Osteoblast (primary cell): ENCODE results near the gene AMMECR1. TPM values are rescaled to one million over a fixed set of nuclear protein-coding genes. Genes with fewer than 3 reads are reported as not detected.

Experiments used
- DNase-seq: peaks from one replicate; pipeline ENCODE4 v3.0.0; 2011; ENCODE audit warnings: low spot score, mixed read lengths; ENCODE audit not compliant: insufficient read length; ENCODE audit errors: missing footprints
- H2AFZ ChIP-seq: 2 replicates; pipeline ENCODE4 v1.6.0; 2011; ENCODE audit warnings: mild to moderate bottlenecking, low read length
- H3K27ac ChIP-seq: 2 replicates; pipeline ENCODE4 v1.5.1; 2011; ENCODE audit warnings: mild to moderate bottlenecking, low read depth, low read length, moderate library complexity
- H3K27me3 ChIP-seq: 2 replicates; pipeline ENCODE4 v1.6.0; 2012; ENCODE audit warnings: mild to moderate bottlenecking, control low read depth, inconsistent platforms, low read length, moderate library complexity; ENCODE audit not compliant: insufficient read depth
- H3K36me3 ChIP-seq: 2 replicates; pipeline ENCODE4 v1.5.1; 2011; ENCODE audit warnings: mild to moderate bottlenecking, low read length, control low read depth, moderate library complexity; ENCODE audit not compliant: insufficient read depth
- H3K4me1 ChIP-seq: 2 replicates; pipeline ENCODE4 v1.5.1; 2011; ENCODE audit warnings: mild to moderate bottlenecking, low read length, control low read depth, moderate library complexity; ENCODE audit not compliant: insufficient read depth
- H3K4me2 ChIP-seq: 2 replicates; pipeline ENCODE4 v1.6.0; 2011; ENCODE audit warnings: mild to moderate bottlenecking, low read length; ENCODE audit not compliant: insufficient read depth
- H3K4me3 ChIP-seq: fragments of 200-600 bp; sonication (generic); 3 replicates; pipeline ENCODE4 v1.5.1; 2012; ENCODE audit warnings: mild to moderate bottlenecking, low read length, inconsistent platforms; ENCODE audit not compliant: insufficient read depth
- H3K79me2 ChIP-seq: 2 replicates; pipeline ENCODE4 v1.6.0; 2012; ENCODE audit warnings: mild to moderate bottlenecking, low read length, control low read depth, inconsistent platforms; ENCODE audit not compliant: insufficient read depth
- H3K9me3 ChIP-seq: 2 replicates; pipeline ENCODE4 v1.5.1; 2011; ENCODE audit warnings: low read depth, low read length, control low read depth
- H4K20me1 ChIP-seq: 2 replicates; pipeline ENCODE4 v1.6.0; 2012; ENCODE audit warnings: mild to moderate bottlenecking, low read length, control low read depth; ENCODE audit not compliant: insufficient read depth
- CTCF ChIP-seq: IDR thresholded peaks from 2 replicates; pipeline ENCODE4 v1.5.1; 2011; ENCODE audit warnings: mild to moderate bottlenecking, low read depth, low read length, moderate library complexity; ENCODE audit errors: extremely low read depth
- total RNA-seq: library from RNA; depleted of rRNA; stranded (reverse); fragments of >200 nt; gene quantifications from 2 replicates; pipeline ENCODE4 v1.2.3, GENCODE V29; 2012

Gene AMMECR1
- total RNA-seq, 1 donor: 14.5 TPM

GRCh38 chrX:110208092-110208491 is 109.8 kb downstream of the AMMECR1 start:
- DNase-seq: no peak
- no peaks in the 10 kb centered on the region for H3K9me3 ChIP-seq
- H3K27ac ChIP-seq: no peak overlapping the region
- H3K79me2 ChIP-seq: no peaks in the 10 kb centered on the region
- H3K4me1 ChIP-seq: peaks cover 19% of the 10 kb centered on the region
- H3K4me2 ChIP-seq: no peak overlapping the region
- H2AFZ ChIP-seq: no peak overlapping the region
- no peaks in the 10 kb centered on the region for H4K20me1 ChIP-seq
- no peaks in the 10 kb centered on the region for H3K36me3 ChIP-seq
- no peak overlapping the region for H3K4me3 ChIP-seq
- no peak for TF ChIP-seq CTCF
- H3K27me3 ChIP-seq: no peaks in the 10 kb centered on the region

- peaks cover 12% of the 10 kb centered on the region for H3K4me1 ChIP-seq
- DNase-seq: no peak
- H2AFZ ChIP-seq: no peak overlapping the region
- no peak overlapping the region for H3K4me3 ChIP-seq
- no peaks in the 10 kb centered on the region for H4K20me1 ChIP-seq
- peak overlapping the region; percentile 18 for H3K27ac ChIP-seq
- H3K79me2 ChIP-seq: no peaks in the 10 kb centered on the region
- no peaks in the 10 kb centered on the region for H3K36me3 ChIP-seq
- no peaks in the 10 kb centered on the region for H3K9me3 ChIP-seq
- H3K27me3 ChIP-seq: peaks cover 2% of the 10 kb centered on the region
- TF ChIP-seq CTCF: no peak
- H3K4me2 ChIP-seq: no peak overlapping the region
Measured at GRCh38 chrX:110204986-110205385, 112.9 kb downstream of the AMMECR1 start.

GRCh38 chrX:110201799-110202198 is 116.1 kb downstream of the AMMECR1 start:
- Histone ChIP-seq H3K4me1 (peaks cover 5% of the 10 kb centered on the region), H3K27me3 (peaks cover 9% of the 10 kb centered on the region), H3K4me3 (no peak overlapping the region), H3K4me2 (no peak overlapping the region), H2AFZ (no peak overlapping the region), H3K36me3 (peaks cover 5% of the 10 kb centered on the region), H4K20me1 (no peaks in the 10 kb centered on the region), H3K9me3 (no peaks in the 10 kb centered on the region), H3K79me2 (no peaks in the 10 kb centered on the region), H3K27ac (no peak overlapping the region)
- TF ChIP-seq CTCF: no peak
- DNase-seq: no peak

- no peaks in the 10 kb centered on the region for H3K9me3 ChIP-seq
- no peaks in the 10 kb centered on the region for H3K79me2 ChIP-seq
- no peak overlapping the region for H2AFZ ChIP-seq
- no peak for TF ChIP-seq CTCF
- peaks cover 6% of the 10 kb centered on the region for H3K27me3 ChIP-seq
- peaks cover 2% of the 10 kb centered on the region for H4K20me1 ChIP-seq
- H3K36me3 ChIP-seq: peaks cover 5% of the 10 kb centered on the region
- H3K4me1 ChIP-seq: no peaks in the 10 kb centered on the region
- H3K4me2 ChIP-seq: no peak overlapping the region
- no peak for DNase-seq
- no peak overlapping the region for H3K4me3 ChIP-seq
- no peak overlapping the region for H3K27ac ChIP-seq
Measured at GRCh38 chrX:110194977-110195376, 122.9 kb downstream of the AMMECR1 start.
